ENCODE results near the gene RNF168.
"Not testable (repeated sequence)": the region's sequence is repeated elsewhere in the genome, so short reads cannot be mapped to it uniquely, and the experiment has no call there.

DNA sequence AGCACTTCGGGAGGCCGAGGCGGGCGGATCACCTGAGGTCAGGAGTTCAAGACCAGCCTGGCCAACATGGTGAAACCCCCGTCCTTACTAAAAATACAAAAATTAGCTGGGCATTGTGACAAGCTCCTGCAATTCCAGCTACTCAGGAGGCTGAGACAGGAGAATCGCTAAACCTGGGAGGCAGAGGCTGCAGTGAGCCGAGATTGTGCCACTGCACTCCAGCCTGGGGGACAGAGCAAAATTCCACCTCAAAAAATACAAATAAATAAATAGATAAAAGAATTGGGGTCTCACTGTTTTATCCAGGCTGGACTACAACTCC lies 470 bp upstream of the RNF168 start:
- TF ChIP-seq, protein P1, sequence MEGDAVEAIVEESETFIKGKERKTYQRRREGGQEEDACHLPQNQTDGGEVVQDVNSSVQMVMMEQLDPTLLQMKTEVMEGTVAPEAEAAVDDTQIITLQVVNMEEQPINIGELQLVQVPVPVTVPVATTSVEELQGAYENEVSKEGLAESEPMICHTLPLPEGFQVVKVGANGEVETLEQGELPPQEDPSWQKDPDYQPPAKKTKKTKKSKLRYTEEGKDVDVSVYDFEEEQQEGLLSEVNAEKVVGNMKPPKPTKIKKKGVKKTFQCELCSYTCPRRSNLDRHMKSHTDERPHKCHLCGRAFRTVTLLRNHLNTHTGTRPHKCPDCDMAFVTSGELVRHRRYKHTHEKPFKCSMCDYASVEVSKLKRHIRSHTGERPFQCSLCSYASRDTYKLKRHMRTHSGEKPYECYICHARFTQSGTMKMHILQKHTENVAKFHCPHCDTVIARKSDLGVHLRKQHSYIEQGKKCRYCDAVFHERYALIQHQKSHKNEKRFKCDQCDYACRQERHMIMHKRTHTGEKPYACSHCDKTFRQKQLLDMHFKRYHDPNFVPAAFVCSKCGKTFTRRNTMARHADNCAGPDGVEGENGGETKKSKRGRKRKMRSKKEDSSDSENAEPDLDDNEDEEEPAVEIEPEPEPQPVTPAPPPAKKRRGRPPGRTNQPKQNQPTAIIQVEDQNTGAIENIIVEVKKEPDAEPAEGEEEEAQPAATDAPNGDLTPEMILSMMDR (IDR thresholded peaks at IDR 0.05), result not testable (repeated sequence)
- TF ChIP-seq HEYL (CRISPR knock-in tag; IDR thresholded peaks at IDR 0.05); JUNB (IDR thresholded peaks at IDR 0.05); ZFP36 (IDR thresholded peaks at IDR 0.05; ENCODE audit: borderline replicate concordance, partially characterized antibody); POLR2A (IDR thresholded peaks at IDR 0.05; ENCODE audit: low read length); FOSB (CRISPR knock-in tag; IDR thresholded peaks at IDR 0.05); RFX5 (IDR thresholded peaks at IDR 0.05); RAD21 (conservative IDR thresholded peaks at IDR 0.05 in 1 of 2, IDR thresholded peaks at IDR 0.05 in 1 of 2); CEBPB (IDR thresholded peaks at IDR 0.05): not testable (repeated sequence)
- TF ChIP-seq, protein P2, sequence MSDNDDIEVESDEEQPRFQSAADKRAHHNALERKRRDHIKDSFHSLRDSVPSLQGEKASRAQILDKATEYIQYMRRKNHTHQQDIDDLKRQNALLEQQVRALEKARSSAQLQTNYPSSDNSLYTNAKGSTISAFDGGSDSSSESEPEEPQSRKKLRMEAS (IDR thresholded peaks at IDR 0.05), result not testable (repeated sequence)
- TF ChIP-seq, protein P3, sequence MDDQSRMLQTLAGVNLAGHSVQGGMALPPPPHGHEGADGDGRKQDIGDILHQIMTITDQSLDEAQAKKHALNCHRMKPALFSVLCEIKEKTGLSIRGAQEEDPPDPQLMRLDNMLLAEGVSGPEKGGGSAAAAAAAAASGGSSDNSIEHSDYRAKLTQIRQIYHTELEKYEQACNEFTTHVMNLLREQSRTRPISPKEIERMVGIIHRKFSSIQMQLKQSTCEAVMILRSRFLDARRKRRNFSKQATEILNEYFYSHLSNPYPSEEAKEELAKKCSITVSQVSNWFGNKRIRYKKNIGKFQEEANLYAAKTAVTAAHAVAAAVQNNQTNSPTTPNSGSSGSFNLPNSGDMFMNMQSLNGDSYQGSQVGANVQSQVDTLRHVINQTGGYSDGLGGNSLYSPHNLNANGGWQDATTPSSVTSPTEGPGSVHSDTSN (IDR thresholded peaks at IDR 0.05), result not testable (repeated sequence)
- TF ChIP-seq, protein P4, sequence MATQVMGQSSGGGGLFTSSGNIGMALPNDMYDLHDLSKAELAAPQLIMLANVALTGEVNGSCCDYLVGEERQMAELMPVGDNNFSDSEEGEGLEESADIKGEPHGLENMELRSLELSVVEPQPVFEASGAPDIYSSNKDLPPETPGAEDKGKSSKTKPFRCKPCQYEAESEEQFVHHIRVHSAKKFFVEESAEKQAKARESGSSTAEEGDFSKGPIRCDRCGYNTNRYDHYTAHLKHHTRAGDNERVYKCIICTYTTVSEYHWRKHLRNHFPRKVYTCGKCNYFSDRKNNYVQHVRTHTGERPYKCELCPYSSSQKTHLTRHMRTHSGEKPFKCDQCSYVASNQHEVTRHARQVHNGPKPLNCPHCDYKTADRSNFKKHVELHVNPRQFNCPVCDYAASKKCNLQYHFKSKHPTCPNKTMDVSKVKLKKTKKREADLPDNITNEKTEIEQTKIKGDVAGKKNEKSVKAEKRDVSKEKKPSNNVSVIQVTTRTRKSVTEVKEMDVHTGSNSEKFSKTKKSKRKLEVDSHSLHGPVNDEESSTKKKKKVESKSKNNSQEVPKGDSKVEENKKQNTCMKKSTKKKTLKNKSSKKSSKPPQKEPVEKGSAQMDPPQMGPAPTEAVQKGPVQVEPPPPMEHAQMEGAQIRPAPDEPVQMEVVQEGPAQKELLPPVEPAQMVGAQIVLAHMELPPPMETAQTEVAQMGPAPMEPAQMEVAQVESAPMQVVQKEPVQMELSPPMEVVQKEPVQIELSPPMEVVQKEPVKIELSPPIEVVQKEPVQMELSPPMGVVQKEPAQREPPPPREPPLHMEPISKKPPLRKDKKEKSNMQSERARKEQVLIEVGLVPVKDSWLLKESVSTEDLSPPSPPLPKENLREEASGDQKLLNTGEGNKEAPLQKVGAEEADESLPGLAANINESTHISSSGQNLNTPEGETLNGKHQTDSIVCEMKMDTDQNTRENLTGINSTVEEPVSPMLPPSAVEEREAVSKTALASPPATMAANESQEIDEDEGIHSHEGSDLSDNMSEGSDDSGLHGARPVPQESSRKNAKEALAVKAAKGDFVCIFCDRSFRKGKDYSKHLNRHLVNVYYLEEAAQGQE (IDR thresholded peaks at IDR 0.05), result not testable (repeated sequence)
